Loucy (cell line): ENCODE data around the gene CNTNAP4.

Experiments used
- H2AFZ ChIP-seq: fragments of 200-600 bp; sonication (generic); 2 replicates; pipeline ENCODE4 v1.6.0; 2016; ENCODE audit warnings: antibody characterized with exemption, mild to moderate bottlenecking, low read length, moderate library complexity
- H3F3A ChIP-seq: fragments of 200-600 bp; 2 replicates; pipeline ENCODE4 v1.6.0; 2016; ENCODE audit warnings: antibody characterized with exemption, low read depth, mild to moderate bottlenecking
- H3K27me3 ChIP-seq: fragments of 200-600 bp; sonication (generic); 2 replicates; pipeline ENCODE4 v1.6.1; 2014; ENCODE audit warnings: low read length, mild to moderate bottlenecking; ENCODE audit not compliant: insufficient read depth, poor library complexity, severe bottlenecking
- H3K36me3 ChIP-seq: fragments of 200-600 bp; sonication (generic); 2 replicates; pipeline ENCODE4 v1.6.1; 2016; ENCODE audit warnings: low read length; ENCODE audit not compliant: insufficient read depth
- H3K4me1 ChIP-seq: fragments of 200-600 bp; sonication (generic); 2 replicates; pipeline ENCODE4 v1.5.1; 2014; ENCODE audit warnings: low read length, mild to moderate bottlenecking; ENCODE audit not compliant: insufficient read depth, poor library complexity, severe bottlenecking
- H3K4me2 ChIP-seq: fragments of 200-600 bp; sonication (generic); 2 replicates; pipeline ENCODE4 v1.6.0; 2014; ENCODE audit warnings: antibody characterized with exemption, low read length, low read depth, mild to moderate bottlenecking; ENCODE audit not compliant: poor library complexity, severe bottlenecking
- H3K4me3 ChIP-seq: fragments of 200-600 bp; sonication (generic); 2 replicates; pipeline ENCODE4 v1.5.1; 2014; ENCODE audit warnings: low read length, mild to moderate bottlenecking, mixed read lengths; ENCODE audit not compliant: poor library complexity, severe bottlenecking
- H3K79me2 ChIP-seq: fragments of 200-600 bp; sonication (generic); 2 replicates; pipeline ENCODE4 v1.6.1; 2014; ENCODE audit warnings: low read length; ENCODE audit not compliant: insufficient read depth
- H3K9ac ChIP-seq: fragments of 200-600 bp; sonication (generic); 2 replicates; pipeline ENCODE4 v1.6.0; 2014; ENCODE audit warnings: mild to moderate bottlenecking, low read depth, low read length, moderate library complexity; ENCODE audit not compliant: poor library complexity, severe bottlenecking
- H3K9me2 ChIP-seq: fragments of 200-600 bp; sonication (generic); replicated peaks from 2 replicates; pipeline ENCODE4 v1.6.1; 2016; ENCODE audit warnings: low read depth, low read length, mixed read lengths
- H3K9me3 ChIP-seq: fragments of 200-600 bp; sonication (generic); 2 replicates; pipeline ENCODE4 v1.6.1; 2014; ENCODE audit warnings: mild to moderate bottlenecking, antibody characterized with exemption, low read length, low read depth; ENCODE audit not compliant: insufficient read depth
- H4K20me1 ChIP-seq: fragments of 200-600 bp; sonication (generic); 2 replicates; pipeline ENCODE4 v1.6.0; 2014; ENCODE audit warnings: antibody characterized with exemption, low read length, mild to moderate bottlenecking; ENCODE audit not compliant: insufficient read depth, poor library complexity, severe bottlenecking
- EZH2phosphoT487 ChIP-seq: fragments of 200-600 bp; IDR thresholded peaks from 2 replicates; pipeline ENCODE4 v1.6.1; 2018; ENCODE audit warnings: antibody characterized with exemption, mild to moderate bottlenecking, moderate library complexity, borderline replicate concordance
- TF ChIP-seq, protein P1 (sequence below): fragments of 200-600 bp; sonication (generic); conservative IDR thresholded peaks from 2 replicates; pipeline ENCODE4 v1.5.1; 2014; ENCODE audit warnings: mild to moderate bottlenecking, antibody characterized with exemption, low read length

CNTNAP4 gene

DNA sequence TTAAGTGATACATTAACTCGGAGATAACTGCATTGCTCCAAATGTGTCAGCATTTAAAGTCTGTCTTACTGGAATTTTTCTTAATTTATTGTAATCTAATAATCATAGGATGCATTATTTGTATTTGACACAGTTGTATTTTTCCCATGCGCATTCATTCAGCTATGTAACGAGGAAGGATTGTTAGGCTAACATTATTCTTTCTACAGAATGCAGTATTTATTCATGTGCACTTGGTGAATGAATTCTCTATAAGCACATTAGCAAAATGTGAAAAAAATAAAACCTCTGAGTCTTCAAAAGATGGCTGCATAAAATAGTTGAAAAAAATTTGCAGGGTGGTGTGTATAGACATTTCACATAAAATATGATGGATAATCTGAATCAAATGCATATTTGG, 168.6 kb downstream of the CNTNAP4 start:
- no peak overlapping the region for H2AFZ ChIP-seq
- H3K9me2 ChIP-seq = no peaks in the 10 kb centered on the region
- H3K27me3 ChIP-seq = no peaks in the 10 kb centered on the region
- H3F3A ChIP-seq = no peaks in the 10 kb centered on the region
- no peaks in the 10 kb centered on the region for H3K4me1 ChIP-seq
- H3K4me3 ChIP-seq = no peak overlapping the region
- no peaks in the 10 kb centered on the region for H3K9me3 ChIP-seq
- H3K4me2 ChIP-seq = no peak overlapping the region
- no peak for TF ChIP-seq EZH2phosphoT487
- TF ChIP-seq, protein P1, sequence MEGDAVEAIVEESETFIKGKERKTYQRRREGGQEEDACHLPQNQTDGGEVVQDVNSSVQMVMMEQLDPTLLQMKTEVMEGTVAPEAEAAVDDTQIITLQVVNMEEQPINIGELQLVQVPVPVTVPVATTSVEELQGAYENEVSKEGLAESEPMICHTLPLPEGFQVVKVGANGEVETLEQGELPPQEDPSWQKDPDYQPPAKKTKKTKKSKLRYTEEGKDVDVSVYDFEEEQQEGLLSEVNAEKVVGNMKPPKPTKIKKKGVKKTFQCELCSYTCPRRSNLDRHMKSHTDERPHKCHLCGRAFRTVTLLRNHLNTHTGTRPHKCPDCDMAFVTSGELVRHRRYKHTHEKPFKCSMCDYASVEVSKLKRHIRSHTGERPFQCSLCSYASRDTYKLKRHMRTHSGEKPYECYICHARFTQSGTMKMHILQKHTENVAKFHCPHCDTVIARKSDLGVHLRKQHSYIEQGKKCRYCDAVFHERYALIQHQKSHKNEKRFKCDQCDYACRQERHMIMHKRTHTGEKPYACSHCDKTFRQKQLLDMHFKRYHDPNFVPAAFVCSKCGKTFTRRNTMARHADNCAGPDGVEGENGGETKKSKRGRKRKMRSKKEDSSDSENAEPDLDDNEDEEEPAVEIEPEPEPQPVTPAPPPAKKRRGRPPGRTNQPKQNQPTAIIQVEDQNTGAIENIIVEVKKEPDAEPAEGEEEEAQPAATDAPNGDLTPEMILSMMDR = no peak
- no peaks in the 10 kb centered on the region for H3K79me2 ChIP-seq
- no peaks in the 10 kb centered on the region for H4K20me1 ChIP-seq
- H3K9ac ChIP-seq = no peak overlapping the region
- no peaks in the 10 kb centered on the region for H3K36me3 ChIP-seq

DNA sequence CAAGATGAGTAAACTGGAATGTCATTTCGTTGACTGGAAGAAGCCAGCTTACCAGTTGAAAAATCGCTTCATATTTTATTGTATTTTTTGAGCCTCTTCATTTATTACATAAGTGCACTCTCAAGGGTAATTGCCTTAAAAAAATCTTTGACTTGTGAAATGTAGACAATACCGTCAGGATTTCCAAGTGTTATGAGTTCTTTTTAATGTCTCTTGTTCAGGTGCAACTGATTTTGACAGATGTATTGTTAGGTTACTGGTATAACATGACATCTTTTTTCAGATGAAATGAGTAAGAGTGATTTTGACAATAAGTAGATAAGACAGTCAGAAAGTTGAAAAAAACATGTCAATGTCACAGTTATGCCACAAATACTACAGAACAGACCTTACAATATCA, 169.1 kb downstream of the CNTNAP4 start:
- H3K4me3 ChIP-seq = no peak overlapping the region
- H3K9me2 ChIP-seq = no peaks in the 10 kb centered on the region
- H3F3A ChIP-seq = no peaks in the 10 kb centered on the region
- H3K9me3 ChIP-seq = no peaks in the 10 kb centered on the region
- no peaks in the 10 kb centered on the region for H3K4me1 ChIP-seq
- no peaks in the 10 kb centered on the region for H3K79me2 ChIP-seq
- H3K4me2 ChIP-seq = no peak overlapping the region
- H3K27me3 ChIP-seq = no peaks in the 10 kb centered on the region
- TF ChIP-seq, protein P1 = no peak
- no peak for TF ChIP-seq EZH2phosphoT487
- H4K20me1 ChIP-seq = no peaks in the 10 kb centered on the region
- no peaks in the 10 kb centered on the region for H3K36me3 ChIP-seq
- H3K9ac ChIP-seq = no peak overlapping the region
- H2AFZ ChIP-seq = no peak overlapping the region

DNA sequence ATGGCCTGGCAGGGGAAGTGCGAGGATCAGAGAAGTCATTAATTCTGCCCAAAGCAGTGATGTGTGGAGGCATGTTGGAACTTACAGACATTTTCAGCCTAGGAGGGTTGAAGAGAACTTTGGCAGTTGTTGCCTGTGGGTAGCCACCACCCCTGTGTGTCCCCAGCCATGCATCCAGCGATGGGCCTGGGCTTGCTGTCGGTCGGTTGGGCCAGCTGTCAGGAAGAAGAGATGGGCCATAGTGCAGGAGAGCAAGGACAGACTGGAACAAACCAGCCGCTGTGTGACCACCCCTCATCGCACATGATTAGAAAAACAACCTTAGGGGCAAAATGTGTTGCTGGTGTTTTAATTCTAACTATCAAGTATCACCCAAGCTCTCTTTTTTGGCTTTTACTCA, 173.7 kb downstream of the CNTNAP4 start:
- TF ChIP-seq, protein P1 = no peak
- TF ChIP-seq EZH2phosphoT487 = no peak
- Histone ChIP-seq H3K9ac (no peak overlapping the region), H3K4me3 (no peak overlapping the region), H3K9me2 (no peaks in the 10 kb centered on the region), H2AFZ (no peak overlapping the region), H3K36me3 (no peaks in the 10 kb centered on the region), H3K9me3 (no peaks in the 10 kb centered on the region), H3K79me2 (no peaks in the 10 kb centered on the region), H3K4me2 (no peak overlapping the region), H3K27me3 (no peaks in the 10 kb centered on the region), H4K20me1 (no peaks in the 10 kb centered on the region), H3F3A (no peaks in the 10 kb centered on the region), H3K4me1 (no peaks in the 10 kb centered on the region)
